ENCODE measurements around the gene TRAPPC3. TPM values are rescaled to one million over a fixed set of nuclear protein-coding genes. Genes with fewer than 3 reads are reported as not detected.

The TRAPPC3 gene
- total and polyA plus RNA-seq, 9 of the 15 experiments (the other 6 are each of a cell fraction or from before 2014, with no cell fraction given): 20.6 to 141 (median 112) TPM

DNA sequence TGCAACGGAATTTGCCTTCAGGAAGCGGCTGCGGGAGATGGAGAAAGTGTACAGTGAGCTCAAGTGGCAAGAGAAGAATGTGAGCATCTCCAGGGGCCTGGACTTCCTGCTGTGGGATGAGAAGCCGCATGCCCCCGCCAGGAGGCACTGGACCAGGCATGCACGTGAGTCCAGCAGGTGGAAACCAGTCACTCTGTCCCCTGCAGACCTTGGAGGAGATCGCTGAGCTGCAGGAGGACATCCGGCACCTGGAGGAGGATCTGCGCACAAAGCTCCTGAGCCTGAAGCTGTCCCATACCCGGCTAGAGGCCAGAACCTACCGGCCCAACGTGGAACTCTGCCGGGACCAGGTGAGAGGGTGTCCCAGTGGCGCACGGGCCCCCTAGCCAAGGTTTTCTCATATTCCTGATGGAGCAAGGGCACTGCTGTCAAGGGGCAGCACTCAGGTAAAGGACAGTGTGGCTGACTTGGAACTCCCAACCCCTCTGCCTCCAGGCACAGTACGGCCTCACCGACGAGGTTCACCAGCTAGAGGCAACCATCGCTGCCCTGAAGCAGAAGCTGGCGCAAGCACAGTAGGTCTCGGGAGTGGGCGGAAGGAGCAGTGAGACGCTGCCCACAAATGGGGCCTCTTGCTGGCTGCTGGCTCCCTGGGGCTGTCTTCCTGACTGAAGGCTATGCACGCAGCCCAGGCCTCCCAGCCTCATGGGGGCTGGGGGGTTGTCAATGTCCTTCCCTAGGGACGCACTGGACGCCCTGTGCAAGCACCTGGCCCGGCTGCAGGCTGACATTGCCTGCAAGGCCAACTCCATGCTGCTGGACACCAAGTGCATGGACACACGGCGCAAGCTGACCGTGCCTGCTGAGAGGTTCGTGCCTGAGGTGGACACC is 61.8 kb downstream of the TRAPPC3 start:
- H3K4me2 ChIP-seq (ENCODE audit: insufficient read depth, low read length): peak overlapping the region; percentile 97; the same call in 1 of the 2 replicates
- H3K9ac ChIP-seq (ENCODE audit: insufficient read depth in 1 of 2, low read depth in 2 of 2, low read length in 2 of 2): peak overlapping the region in 1 of 2 experiments; percentile 96; a peak in 2 of 4 replicates
- no peak overlapping the region for H3K4me3 ChIP-seq
- peaks cover 21% of the 10 kb centered on the region for H3K79me2 ChIP-seq (ENCODE audit: control insufficient read depth, insufficient read depth, low read length)
- H3K9me3 ChIP-seq (replicated peaks; ENCODE audit: control insufficient read depth, insufficient read depth, low read depth, low read length): no peaks in the 10 kb centered on the region
- no peak overlapping the region for H3K27ac ChIP-seq (ENCODE audit: extremely low read depth, low read depth, low read length)
- H3K27me3 ChIP-seq (ENCODE audit: control insufficient read depth in 2 of 2, insufficient read depth in 2 of 2, low read length in 2 of 2): no peaks in the 10 kb centered on the region
- FAIRE-seq: peak; percentile 15
- H2AFZ ChIP-seq (ENCODE audit: low read depth, low read length): peak overlapping the region; percentile 99
- BruUV-seq (replicated peaks): no TSS peak
- DNase-seq (ENCODE audit: extremely low read depth in 1 of 4, low spot score in 3 of 4): peak; percentile 45 to 59 (median 50)
- POLR2A ChIA-PET: interaction anchor here (0.6 to 1.9 kb wide), 5 partner anchors 8 to 428 kb away, joined by 3 to 5 read pairs (median 4); no protein-coding TSS in a partner anchor
- in situ Hi-C loops (cut with MboI): no loop called here
- intact Hi-C loops (cut with micrococcal nuclease): loop anchor here (5.0 kb wide), 2 partner anchors 155 to 230 kb away; partner anchors contain the start of gene AGO3
- no peaks in the 10 kb centered on the region for H4K20me1 ChIP-seq (replicated peaks; ENCODE audit: control insufficient read depth, insufficient read depth, low read length)
- peaks cover 25% of the 10 kb centered on the region; the same call in 2 of the 3 replicates for H3K36me3 ChIP-seq (ENCODE audit: control insufficient read depth, insufficient read depth, low read length)
- CTCF ChIA-PET (ENCODE audit: low intra/inter-chr PET ratio): no interaction called here
- peaks cover 6% of the 10 kb centered on the region for H3K9me1 ChIP-seq (ENCODE audit: control insufficient read depth, insufficient read depth, low read length)
- WGBS (ENCODE audit: insufficient coverage, low coverage, missing lambda C conversion rate): 69% methylated on average over 31 of the region's 31 CpGs
- peak; percentile 11; the same call in 2 of the 3 replicates for ATAC-seq
- peaks cover 18 to 44% of the 10 kb centered on the region in 2 experiments; a peak in 4 of 5 replicates for H3K4me1 ChIP-seq (replicated peaks in 1 of 2; ENCODE audit: control insufficient read depth in 2 of 2, insufficient read depth in 2 of 2, low read length in 2 of 2)
- TF ChIP-seq, protein P1, sequence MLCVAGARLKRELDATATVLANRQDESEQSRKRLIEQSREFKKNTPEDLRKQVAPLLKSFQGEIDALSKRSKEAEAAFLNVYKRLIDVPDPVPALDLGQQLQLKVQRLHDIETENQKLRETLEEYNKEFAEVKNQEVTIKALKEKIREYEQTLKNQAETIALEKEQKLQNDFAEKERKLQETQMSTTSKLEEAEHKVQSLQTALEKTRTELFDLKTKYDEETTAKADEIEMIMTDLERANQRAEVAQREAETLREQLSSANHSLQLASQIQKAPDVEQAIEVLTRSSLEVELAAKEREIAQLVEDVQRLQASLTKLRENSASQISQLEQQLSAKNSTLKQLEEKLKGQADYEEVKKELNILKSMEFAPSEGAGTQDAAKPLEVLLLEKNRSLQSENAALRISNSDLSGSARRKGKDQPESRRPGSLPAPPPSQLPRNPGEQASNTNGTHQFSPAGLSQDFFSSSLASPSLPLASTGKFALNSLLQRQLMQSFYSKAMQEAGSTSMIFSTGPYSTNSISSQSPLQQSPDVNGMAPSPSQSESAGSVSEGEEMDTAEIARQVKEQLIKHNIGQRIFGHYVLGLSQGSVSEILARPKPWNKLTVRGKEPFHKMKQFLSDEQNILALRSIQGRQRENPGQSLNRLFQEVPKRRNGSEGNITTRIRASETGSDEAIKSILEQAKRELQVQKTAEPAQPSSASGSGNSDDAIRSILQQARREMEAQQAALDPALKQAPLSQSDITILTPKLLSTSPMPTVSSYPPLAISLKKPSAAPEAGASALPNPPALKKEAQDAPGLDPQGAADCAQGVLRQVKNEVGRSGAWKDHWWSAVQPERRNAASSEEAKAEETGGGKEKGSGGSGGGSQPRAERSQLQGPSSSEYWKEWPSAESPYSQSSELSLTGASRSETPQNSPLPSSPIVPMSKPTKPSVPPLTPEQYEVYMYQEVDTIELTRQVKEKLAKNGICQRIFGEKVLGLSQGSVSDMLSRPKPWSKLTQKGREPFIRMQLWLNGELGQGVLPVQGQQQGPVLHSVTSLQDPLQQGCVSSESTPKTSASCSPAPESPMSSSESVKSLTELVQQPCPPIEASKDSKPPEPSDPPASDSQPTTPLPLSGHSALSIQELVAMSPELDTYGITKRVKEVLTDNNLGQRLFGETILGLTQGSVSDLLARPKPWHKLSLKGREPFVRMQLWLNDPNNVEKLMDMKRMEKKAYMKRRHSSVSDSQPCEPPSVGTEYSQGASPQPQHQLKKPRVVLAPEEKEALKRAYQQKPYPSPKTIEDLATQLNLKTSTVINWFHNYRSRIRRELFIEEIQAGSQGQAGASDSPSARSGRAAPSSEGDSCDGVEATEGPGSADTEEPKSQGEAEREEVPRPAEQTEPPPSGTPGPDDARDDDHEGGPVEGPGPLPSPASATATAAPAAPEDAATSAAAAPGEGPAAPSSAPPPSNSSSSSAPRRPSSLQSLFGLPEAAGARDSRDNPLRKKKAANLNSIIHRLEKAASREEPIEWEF (CRISPR knock-in tag; IDR thresholded peaks at IDR 0.05): no peak
- TF ChIP-seq RFX5 (IDR thresholded peaks at IDR 0.05; ENCODE audit: low read depth, low read length) (no peak), MBD2 (IDR thresholded peaks at IDR 0.05; ENCODE audit: borderline replicate concordance, low read depth) (no peak), PHB (CRISPR knock-in tag; IDR thresholded peaks at IDR 0.05) (no peak), BHLHE40 (IDR thresholded peaks at IDR 0.05; ENCODE audit: low read length) (peak; percentile 92), PRMT5 (CRISPR knock-in tag; IDR thresholded peaks at IDR 0.05) (no peak), ARHGAP35 (IDR thresholded peaks at IDR 0.05; ENCODE audit: partially characterized antibody) (no peak), CCNT2 (IDR thresholded peaks at IDR 0.05; ENCODE audit: borderline replicate concordance, extremely low read depth, insufficient read length, low read depth, low read length) (no peak), NR3C1 (CRISPR knock-in tag; IDR thresholded peaks at IDR 0.05) (0 out of 2 replicates have a peak, but pooled peaks have one; percentile 20), ZNF57 (CRISPR knock-in tag; IDR thresholded peaks at IDR 0.05) (no peak), ZNF133 (CRISPR knock-in tag; IDR thresholded peaks at IDR 0.05) (no peak), ZNF436 (CRISPR knock-in tag; IDR thresholded peaks at IDR 0.05) (no peak), IFI16 (CRISPR knock-in tag; IDR thresholded peaks at IDR 0.05) (no peak)
- TF ChIP-seq, protein P2, sequence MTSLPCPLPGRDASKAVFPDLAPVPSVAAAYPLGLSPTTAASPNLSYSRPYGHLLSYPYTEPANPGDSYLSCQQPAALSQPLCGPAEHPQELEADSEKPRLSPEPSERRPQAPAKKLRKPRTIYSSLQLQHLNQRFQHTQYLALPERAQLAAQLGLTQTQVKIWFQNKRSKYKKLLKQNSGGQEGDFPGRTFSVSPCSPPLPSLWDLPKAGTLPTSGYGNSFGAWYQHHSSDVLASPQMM (CRISPR knock-in tag; IDR thresholded peaks at IDR 0.05): no peak
- TF ChIP-seq, protein P3, sequence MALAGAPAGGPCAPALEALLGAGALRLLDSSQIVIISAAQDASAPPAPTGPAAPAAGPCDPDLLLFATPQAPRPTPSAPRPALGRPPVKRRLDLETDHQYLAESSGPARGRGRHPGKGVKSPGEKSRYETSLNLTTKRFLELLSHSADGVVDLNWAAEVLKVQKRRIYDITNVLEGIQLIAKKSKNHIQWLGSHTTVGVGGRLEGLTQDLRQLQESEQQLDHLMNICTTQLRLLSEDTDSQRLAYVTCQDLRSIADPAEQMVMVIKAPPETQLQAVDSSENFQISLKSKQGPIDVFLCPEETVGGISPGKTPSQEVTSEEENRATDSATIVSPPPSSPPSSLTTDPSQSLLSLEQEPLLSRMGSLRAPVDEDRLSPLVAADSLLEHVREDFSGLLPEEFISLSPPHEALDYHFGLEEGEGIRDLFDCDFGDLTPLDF (CRISPR knock-in tag; IDR thresholded peaks at IDR 0.05): no peak

All from K562 (cell line).